ENCODE results near the gene ZNF350. TPM values are rescaled to one million over a fixed set of nuclear protein-coding genes. Genes with fewer than 3 reads are reported as not detected.

ZNF350 gene
- total RNA-seq, result 9.3 and 10.7 TPM in 2 replicates

DNA sequence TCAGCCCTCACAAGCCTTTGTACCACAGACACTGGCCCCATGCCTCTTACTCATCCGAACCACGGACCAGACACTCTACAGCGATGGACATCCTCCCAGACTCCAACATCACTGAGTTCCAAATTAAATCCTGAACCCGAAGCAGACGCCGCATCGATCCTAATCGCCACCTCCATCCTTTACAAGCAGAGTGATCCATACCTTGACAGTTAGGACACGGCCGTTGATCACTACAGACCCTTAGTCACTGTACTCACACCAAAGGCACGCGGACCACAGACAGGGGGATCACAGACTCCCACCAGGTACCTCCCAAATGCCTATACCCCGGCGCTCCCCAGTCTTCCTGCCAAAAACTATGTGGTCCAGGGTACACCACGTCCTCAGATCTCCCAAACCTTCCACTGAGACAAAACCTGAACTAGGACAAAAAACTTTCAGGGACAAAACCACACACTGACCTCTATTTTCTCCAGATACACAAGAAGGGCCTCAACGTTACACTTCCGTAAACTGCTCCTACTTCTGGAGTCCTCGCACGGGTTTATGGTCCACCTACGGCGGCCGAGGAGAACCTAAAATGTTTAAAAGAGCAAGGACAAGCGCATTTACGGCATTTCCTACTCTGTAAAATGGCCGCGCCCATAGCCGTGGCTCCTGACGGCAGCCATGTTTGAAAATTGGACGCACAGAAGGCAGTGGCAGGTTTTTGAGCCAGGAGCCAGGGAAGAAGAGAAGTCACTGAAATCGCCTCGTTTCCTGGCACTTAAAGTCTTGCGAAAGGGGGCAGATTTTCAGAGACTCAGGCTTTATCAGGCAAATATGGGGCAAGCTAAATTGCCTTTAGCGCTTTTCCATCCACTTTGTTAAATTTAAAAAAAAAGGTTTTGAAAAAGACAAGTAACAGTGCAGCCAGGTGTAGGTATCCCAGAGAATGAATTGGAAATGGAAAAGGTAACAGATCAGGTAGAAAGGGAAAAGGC is at the start of gene ZNF350:
Gene ZNF350 (minus strand): TSS at position 532 of the 983 bp plus-strand sequence. CDS start 12,480 bp downstream, outside the sequence.

DNA sequence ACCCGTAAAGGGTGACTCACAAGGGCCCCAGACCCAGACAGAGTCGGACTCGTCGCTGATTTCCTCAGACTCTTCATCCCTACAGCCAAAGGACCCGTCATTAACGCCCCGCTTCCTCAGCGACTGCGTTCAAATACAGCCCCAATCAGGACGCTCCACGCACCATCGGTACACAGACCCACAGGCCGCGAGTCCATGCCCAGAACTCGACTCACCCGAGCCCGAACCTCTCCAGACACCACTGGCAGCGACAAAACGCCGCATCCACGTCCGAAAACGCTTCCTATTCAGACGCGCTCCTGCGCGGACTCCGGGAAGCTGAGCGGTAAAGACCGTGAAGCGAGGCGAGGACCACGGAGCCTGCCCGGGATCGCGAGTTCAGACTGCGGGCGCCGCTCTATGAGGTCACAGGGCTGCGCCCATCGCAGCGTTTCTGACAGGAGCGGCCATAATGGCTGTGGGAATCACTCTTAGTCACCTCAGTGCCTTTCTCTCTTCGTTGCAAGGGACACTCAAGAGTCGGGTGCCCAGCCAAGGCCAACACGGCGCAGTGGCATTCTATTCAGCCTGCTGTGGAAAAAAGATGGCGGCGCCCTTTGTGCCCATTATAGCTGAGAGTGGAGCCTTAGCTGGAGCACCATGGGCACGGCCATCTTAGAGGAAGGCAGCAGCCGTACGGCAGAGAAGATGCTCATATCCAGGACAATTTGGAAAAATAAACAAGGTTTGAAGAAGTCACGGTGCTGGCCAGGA is 41.6 kb upstream of the ZNF350 start, which contains the start of gene ZNF614:
Gene ZNF614 (minus strand): TSS at position 353 of the 753 bp plus-strand sequence. CDS start 2,634 bp downstream, outside the sequence.

DNA sequence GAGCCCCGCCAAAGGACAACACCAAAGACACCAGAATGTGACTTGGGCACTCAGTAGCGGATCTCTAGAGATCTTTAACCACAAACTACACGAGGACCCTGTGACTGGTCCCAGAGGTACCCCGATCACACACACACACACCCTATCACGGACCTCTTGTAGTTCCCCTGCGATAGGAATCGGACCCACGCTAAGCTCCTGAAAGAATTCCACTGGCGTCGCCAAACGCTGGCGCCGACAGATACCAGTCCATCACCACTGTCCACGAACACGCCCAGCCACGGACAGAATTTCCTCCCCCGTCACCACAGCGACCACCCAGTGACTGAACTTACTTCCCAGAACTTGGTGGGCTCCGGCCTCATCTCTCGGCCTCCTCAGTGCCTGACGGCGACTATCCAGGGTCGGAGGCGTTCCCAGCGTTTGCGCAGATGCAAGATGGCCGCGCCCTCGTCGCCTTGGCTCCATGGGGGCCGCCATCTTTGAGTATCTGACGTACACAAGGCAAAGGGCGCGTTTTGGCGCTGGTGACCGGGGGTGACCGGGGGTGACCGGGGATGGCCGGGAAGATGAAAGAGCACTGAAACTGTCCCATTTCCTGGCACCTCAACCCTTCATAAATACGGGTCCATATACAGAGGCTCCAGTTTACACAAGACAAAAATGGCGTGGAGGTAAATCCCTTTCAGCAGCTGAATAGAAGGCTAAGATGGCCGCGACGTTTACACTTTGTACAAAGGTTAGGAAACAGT is 21.3 kb upstream of the ZNF350 start, which contains the start of gene ZNF615:
Gene ZNF615 (minus strand): TSS at position 406 of the 752 bp plus-strand sequence. CDS start 4,500 bp downstream, outside the sequence.

DNA sequence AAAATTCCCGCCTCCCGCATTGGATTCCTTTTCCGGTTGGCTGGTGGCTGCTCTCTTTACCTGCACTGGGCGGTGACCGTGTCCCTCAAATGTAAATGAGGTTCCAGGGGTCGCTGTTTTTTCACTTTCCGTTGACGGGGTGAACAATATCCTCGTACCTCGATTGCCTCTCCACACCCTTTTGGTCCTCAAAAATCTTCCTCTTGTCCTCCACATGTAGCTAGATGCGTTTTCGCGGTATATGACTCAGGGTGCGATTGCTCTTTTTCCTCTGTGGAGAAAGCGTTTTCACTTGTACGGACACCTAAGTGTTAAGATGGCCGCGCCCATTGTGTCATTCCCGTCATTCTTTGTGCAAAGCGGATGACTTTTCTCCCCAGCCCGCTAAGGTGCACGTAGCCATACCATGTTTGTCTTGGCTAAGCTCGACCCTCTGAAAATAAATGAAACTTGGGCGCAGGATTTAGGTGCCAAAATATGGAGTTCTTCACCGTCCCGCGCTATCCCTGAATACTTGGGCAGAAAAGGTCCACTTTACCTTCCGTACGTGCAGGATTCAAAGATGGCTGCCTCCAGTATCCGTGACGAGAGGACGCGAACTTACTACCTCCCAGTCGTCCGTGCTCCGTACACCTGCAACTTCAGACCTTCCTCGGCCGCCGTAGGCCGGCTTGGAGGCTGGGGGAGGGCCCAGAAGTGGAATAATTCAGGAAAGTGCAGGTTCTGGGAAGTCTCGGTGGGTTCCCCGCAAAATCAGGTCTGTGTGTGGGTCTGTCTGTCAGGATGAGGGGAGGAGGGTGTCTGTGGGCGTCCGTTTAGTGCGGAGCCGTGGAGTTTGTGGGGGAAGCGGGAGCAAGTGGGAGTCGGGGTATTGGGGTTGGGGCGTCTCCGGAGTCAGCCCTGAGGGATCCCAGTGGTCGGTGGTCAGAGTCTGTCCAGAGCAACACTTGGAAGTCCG is 59.6 kb downstream of the ZNF350 start, which contains the start of gene ZNF613:
Gene ZNF613 (plus strand): TSS at position 689 of the 958 bp plus-strand sequence. CDS start 8,749 bp downstream, outside the sequence.

Other genes starting within 250 kb of the ZNF350 start
- 0.11 TPM in 1 of 2 replicates, not detected in the other for gene FPR1, start 235.0 kb downstream of the ZNF350 start, total RNA-seq
- not detected in 2 replicates for gene FPR2, start 225.7 kb downstream of the ZNF350 start, total RNA-seq
- gene FPR3, start 191.7 kb downstream of the ZNF350 start, total RNA-seq, result not detected in 2 replicates
- gene ZNF577, start 98.9 kb downstream of the ZNF350 start, total RNA-seq, result 4.0 and 7.2 TPM in 2 replicates
- gene ZNF649, start 81.8 kb downstream of the ZNF350 start, total RNA-seq, result 5.7 and 5.9 TPM in 2 replicates
- 4.9 and 6.1 TPM in 2 replicates for gene ZNF613, start 59.4 kb downstream of the ZNF350 start, total RNA-seq
- 10.4 and 13.5 TPM in 2 replicates for gene ZNF615, start 21.4 kb upstream of the ZNF350 start, total RNA-seq
- 8.6 and 12.0 TPM in 2 replicates for gene ZNF614, start 41.5 kb upstream of the ZNF350 start, total RNA-seq
- gene ZNF432, start 62.0 kb upstream of the ZNF350 start, total RNA-seq, result 10.3 and 11.4 TPM in 2 replicates
- gene ZNF841, start 108.9 kb upstream of the ZNF350 start, total RNA-seq, result 20.9 and 30.6 TPM in 2 replicates
- 9.1 and 11.4 TPM in 2 replicates for gene ZNF616, start 153.1 kb upstream of the ZNF350 start, total RNA-seq
- gene ZNF836, start 184.8 kb upstream of the ZNF350 start, total RNA-seq, result 4.2 and 7.9 TPM in 2 replicates
- gene PPP2R1A, start 203.2 kb upstream of the ZNF350 start, total RNA-seq, result 178 and 179 TPM in 2 replicates

All from uterine smooth muscle cell (primary cell).